D721Med (cell line): Measurements from ENCODE around the gene NSG2.

ENCODE experiments used
- DNase-seq: peaks from one replicate; pipeline ENCODE4 v3.0.0; 2011; ENCODE audit warnings: low spot score; ENCODE audit not compliant: insufficient read length
- FAIRE-seq: peaks from 2 replicates; lab custom pipeline; 2011; peaks lifted over from hg19 to GRCh38; lab: Jason Lieb, UNC
- CTCF ChIP-seq: IDR thresholded peaks from 2 replicates; pipeline ENCODE4 v1.5.1; 2012; ENCODE audit warnings: mild to moderate bottlenecking, control low read depth; ENCODE audit not compliant: insufficient read depth; ENCODE audit errors: missing control alignments

The NSG2 gene

GRCh38 chr5:174045470-174046025 lies at the start of gene NSG2:
TSS of gene NSG2 (plus strand) at chr5:174045706. CDS start at chr5:174046756, 1,050 bp downstream.
- FAIRE-seq, result peak; percentile 80
- no peak for DNase-seq
- peak; percentile 99 for TF ChIP-seq CTCF

GRCh38 chr5:173997331-173997730 lies 48.2 kb upstream of the NSG2 start:
- FAIRE-seq (no peak), DNase-seq (no peak)
- TF ChIP-seq CTCF, result no peak

GRCh38 chr5:173998531-173998930 lies 47.0 kb upstream of the NSG2 start:
- no peak for DNase-seq
- no peak for FAIRE-seq

GRCh38 chr5:174000076-174000475 lies 45.4 kb upstream of the NSG2 start:
- FAIRE-seq (no peak), DNase-seq (no peak)
- TF ChIP-seq CTCF, result no peak

More at GRCh38 chr5:173998531-173998930, 47.0 kb upstream of the NSG2 start:
- TF ChIP-seq CTCF, result no peak

- TF ChIP-seq CTCF, result no peak
- FAIRE-seq (no peak), DNase-seq (no peak)
Observed at GRCh38 chr5:174003795-174004194, 41.7 kb upstream of the NSG2 start.

GRCh38 chr5:174008922-174009321 lies 36.6 kb upstream of the NSG2 start:
- no peak for FAIRE-seq

More at GRCh38 chr5:174008922-174009321, 36.6 kb upstream of the NSG2 start:
- TF ChIP-seq CTCF, result no peak
- DNase-seq, result no peak
